GM11168 (cell line): Measurements from ENCODE around the gene TUBB1.

Source experiments
- in situ Hi-C: fragments of 300-500 bp; cut with MboI; formaldehyde crosslinking; loops from one replicate; pipeline ENCODE4 v1.12.0; 2022; ENCODE audit warnings: low sequenced_read_pairs; ENCODE audit not compliant: unreplicated experiment

TUBB1 gene

GRCh38 chr20:59016795-59017492, 2.3 kb upstream of the TUBB1 start:
- in situ Hi-C loops = no loop called here

DNA sequence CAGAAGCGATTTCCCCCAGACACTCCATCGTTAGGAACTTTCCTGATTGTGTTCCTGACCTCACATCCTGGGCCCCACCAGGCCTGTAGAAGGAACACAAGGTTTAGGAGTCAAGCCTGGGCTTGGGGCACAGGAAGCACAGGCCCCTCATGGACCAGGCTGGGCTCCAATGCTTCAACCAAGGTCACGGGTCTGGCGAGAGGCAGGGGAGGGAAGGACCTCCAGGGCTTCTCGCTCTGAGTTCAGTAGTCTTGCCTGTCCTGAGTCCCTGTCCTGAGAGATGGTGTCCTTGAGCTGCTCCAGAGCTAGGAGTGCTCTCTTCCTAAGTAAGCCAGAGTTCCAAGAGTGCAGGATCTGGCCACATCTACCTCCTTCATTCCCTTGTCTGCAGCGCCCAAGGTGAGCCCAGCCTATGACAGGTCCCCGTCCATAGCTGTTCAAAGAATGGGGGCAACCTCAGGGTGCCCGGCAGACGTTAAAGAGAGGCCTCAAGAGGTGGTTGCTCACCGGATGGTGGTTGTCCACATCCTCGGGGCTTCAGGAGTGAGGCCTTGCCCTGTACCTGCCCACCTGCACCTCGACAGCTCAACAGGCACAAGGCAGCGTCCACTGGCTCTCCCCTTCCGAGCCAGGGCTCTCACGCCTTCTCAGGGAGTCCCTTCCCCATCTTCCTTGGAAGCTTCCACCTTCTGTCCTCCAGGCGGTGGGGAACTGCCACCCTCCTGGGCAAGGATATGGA, 1.6 kb upstream of the TUBB1 start:
- in situ Hi-C loops = no loop called here

GRCh38 chr20:59018817-59019216, 412 bp upstream of the TUBB1 start:
- in situ Hi-C loops = no loop called here

DNA sequence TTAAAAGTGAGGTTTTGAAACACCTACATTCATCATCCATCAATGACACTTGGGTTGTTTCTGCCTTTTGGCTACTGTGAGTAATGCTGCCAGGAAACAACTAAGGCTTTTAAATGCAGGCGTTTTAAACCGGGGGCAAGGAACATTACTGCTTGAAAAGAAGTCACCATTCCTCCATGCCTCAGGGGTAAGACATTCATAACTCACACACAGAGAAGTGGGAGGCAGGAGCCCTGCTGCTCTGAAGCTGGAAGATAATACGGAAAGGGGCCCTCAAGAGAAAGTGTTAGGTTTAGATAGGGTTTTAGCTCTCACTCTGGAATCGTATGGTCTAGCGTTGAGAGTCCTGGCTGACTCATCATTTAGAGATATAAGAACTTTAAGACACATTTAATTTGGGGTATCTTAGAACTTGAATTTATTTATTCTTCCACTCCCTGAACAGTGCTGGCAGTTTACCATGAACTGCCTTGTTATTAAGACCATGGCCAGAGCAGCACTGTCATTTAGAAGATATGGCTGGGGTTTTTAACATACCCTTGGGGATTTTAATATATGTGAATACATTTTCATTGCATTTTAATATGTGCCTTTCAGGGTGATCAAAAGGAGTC, 1.8 kb downstream of the TUBB1 start:
- in situ Hi-C loops = no loop called here

DNA sequence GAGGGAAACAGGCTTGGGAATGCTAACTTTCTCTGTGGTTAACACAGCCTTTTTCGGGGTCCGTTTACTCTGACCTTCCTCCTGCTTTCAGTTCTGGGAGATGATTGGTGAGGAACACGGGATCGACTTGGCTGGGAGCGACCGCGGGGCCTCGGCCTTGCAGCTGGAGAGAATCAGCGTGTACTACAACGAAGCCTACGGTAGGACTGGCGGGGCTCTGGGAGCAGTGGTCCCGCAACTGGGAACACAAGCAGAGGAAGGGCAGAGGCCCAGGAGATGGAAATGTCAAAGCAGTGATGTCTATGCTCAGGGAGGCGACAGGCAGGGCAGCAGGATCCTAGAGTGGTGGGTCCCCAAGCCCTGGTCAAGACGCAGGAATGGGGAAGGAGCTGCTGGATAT, 3.5 kb downstream of the TUBB1 start:
- in situ Hi-C loops = no loop called here

- in situ Hi-C loops = no loop called here
These were observed 4.4 kb downstream of the TUBB1 start for GRCh38 chr20:59023616-59024015.

DNA sequence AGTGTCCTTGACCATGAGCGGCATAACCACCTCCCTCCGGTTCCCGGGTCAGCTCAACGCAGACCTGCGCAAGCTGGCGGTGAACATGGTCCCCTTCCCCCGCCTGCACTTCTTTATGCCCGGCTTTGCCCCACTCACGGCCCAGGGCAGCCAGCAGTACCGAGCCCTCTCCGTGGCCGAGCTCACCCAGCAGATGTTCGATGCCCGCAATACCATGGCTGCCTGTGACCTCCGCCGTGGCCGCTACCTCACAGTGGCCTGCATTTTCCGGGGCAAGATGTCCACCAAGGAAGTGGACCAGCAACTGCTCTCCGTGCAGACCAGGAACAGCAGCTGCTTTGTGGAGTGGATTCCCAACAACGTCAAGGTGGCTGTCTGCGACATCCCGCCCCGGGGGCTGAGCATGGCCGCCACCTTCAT, 4.9 kb downstream of the TUBB1 start:
- in situ Hi-C loops = no loop called here

- in situ Hi-C loops = no loop called here
These were observed 5.9 kb downstream of the TUBB1 start for GRCh38 chr20:59025086-59025485.

DNA sequence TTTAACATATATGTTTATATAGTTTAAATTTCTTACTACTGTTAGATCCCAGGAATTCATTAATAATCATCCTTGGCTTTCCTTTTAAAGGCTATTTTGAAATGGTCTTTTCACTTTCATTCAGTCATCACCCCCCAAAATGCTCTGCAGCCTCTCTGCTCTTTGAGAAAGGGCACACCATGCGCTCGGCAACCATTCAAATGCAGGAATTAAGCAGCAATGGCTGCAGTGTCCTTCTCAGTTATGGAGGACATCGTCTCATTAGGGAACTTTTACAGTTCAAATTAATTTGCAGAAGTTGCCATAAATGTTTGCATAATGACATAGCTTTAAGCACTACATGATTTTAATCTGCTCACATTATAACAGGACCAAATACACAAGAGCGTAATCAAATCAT, 6.3 kb downstream of the TUBB1 start:
- in situ Hi-C loops = no loop called here

DNA sequence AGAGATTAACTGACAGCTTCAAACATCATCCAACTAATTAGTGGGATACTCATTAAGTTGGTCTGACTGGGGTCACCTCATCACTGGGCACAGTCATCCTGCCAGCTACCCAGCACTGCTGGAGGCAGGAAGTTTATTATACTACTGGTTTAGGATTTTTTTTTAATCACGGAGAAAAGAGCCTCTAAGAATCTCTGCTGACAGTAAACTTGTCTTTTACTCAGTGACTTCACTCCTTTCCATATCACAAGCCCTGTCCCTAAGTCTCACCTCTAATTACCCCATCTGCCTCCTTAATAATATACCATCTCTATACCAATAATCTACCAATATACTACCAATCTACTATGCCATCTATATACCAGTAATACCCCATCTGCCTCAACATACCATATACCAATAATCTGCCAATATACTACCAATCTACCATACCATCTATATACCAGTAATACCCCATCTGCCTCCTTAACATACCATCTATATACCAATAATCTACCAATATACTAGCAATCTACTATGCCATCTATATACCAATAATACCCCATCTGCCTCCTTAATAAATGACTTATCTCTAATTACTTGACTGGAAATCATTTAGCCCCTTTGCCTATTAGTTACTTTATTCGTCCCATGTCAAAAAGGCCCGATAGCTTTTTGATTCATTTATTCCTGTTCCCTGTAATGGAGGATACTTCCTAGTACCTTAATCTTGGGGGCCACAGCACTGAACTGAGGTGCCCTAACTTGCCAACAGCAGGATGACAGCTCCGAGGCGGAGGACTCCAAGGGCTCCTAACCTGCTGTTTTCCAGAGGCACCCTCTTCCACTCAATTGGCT, 7.9 kb downstream of the TUBB1 start:
- in situ Hi-C loops = no loop called here

- in situ Hi-C loops = no loop called here
These were observed 8.6 kb downstream of the TUBB1 start for GRCh38 chr20:59027741-59028320.

GRCh38 chr20:59028812-59029211, 9.6 kb downstream of the TUBB1 start:
- in situ Hi-C loops = no loop called here

DNA sequence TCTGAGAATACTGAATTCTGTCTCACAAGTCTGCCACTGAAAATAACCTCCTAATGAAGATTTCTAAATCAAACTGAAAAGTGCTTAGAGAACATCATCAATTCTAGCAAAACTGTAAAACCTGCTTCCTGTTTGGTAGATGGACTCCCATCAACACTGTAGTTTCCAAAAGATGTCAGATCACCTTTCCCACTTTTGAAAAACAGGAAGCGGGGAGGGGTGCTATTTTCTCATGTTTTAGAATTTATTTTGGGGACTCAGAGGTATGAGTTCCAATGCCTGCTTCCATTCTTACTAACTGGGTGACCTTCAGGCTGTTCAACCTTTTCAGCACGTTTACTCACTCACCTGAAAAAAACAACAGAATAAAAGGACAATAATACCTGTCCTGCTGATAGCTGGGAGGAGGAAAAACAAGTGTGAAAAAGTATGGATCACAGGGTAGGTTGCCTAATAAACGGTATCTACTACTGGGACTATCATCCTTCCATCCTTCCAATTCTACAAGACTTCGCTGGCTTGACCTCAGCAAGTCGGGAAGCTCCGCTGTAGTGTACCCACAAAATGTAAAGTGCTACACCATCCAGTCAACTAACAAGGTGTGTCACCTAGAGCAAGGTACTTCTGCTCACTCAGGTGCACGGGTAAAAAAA, 11.8 kb downstream of the TUBB1 start:
- in situ Hi-C loops = no loop called here

GRCh38 chr20:59031564-59032022, 12.4 kb downstream of the TUBB1 start:
- in situ Hi-C loops = no loop called here

- in situ Hi-C loops = no loop called here
These were observed 12.9 kb downstream of the TUBB1 start, which contains the start of gene ATP5F1E for GRCh38 chr20:59032023-59032712. Gene ATP5F1E (minus strand): TSS chr20:59032335. CDS start chr20:59032251, 84 bp downstream.

- in situ Hi-C loops = no loop called here
These were observed 13.5 kb downstream of the TUBB1 start for GRCh38 chr20:59032713-59033059.

GRCh38 chr20:59033093-59033492, 13.9 kb downstream of the TUBB1 start:
- in situ Hi-C loops = no loop called here

DNA sequence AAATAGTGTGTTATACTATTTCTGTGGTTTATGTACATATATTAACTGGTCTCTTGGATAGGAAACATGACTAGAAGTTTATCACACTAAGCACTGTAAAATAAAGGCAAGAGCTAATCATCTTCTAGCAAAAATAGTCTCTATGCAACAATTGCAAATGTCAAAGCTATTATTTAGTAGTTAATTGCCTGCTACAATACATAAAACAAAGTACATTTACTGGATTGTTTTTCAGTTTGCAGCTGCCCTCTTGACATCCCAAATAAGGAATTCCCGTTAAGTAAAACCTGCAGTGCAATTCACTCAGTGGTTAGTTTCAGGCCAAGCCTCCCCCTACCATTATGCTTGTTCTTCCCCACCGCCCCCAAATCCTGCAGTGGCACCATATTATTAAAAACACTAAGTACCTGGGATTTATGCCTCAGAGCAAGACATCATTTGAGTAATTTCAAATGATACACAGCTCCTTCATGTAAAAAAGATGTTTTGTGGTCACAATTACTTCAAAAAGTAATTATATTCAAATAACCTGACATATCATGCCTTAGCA, 14.5 kb downstream of the TUBB1 start:
- in situ Hi-C loops = no loop called here

DNA sequence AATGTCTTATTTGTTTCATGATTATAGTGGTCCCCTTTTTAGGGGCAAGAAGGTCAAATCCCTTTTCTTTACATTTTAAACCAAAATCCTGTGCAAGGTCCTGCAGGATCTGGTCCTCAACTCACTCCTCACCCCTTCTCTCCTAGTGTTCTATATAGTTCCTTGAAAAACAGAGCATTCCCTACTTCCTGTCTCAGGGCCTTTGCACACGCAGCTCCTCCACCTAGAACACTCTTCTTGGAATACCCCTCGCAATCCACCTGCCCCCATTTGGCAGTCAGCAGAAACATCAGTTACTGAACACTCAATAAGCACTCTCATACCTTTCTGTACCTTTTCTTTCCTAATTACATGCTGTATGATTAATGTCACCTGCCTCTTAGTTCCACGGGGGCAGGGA, 16.2 kb downstream of the TUBB1 start:
- in situ Hi-C loops = no loop called here
